HepG2 (cell line): Measurements from ENCODE around the gene RBM5. TPM values are rescaled to one million over a fixed set of nuclear protein-coding genes. Genes with fewer than 3 reads are reported as not detected.

Source experiments
- ATAC-seq: fragments of 200-7000 bp; cut with Tn5 transposase; 3 replicates; pipeline ENCODE4 v1.9.1; 2020; ENCODE audit warnings: mild to moderate bottlenecking, moderate library complexity
- BruUV-seq: library from RNA; stranded (reverse); fragments of 400-500 nt; replicated peaks from 2 replicates; lab custom pipeline; 2021; lab: Mats Ljungman, UMichigan
- CTCF ChIA-PET: fragments of 300-600 bp; formaldehyde crosslinking; extraction: SDS; loops from one replicate; lab custom pipeline; 2021; ENCODE audit warnings: low total read pairs, inconsistent platforms, low intra/inter-chr PET ratio; lab: Yijun Ruan, JAX
- POLR2A ChIA-PET: fragments of 350-600 bp; sonication (Branson Sonifier 250); formaldehyde crosslinking; loops from one replicate; lab custom pipeline; 2020; ENCODE audit warnings: antibody characterized with exemption, inconsistent platforms; lab: Yijun Ruan, JAX
- DNase-seq: peaks from one replicate; pipeline ENCODE4 v3.0.0-alpha.2; 2015; ENCODE audit warnings: low spot score
- FAIRE-seq: peaks from 3 replicates; lab custom pipeline; 2011; peaks lifted over from hg19 to GRCh38; lab: Jason Lieb, UNC
- H2AFZ ChIP-seq: one replicate; pipeline ENCODE4 v1.6.1; 2011; ENCODE audit warnings: low read length, inconsistent platforms
- H3K27ac ChIP-seq: fragments of 300-600 bp; 3 replicates; pipeline ENCODE4 v1.8.0; 2011; ENCODE audit warnings: mixed run types, mild to moderate bottlenecking, mixed read lengths, low read length, inconsistent platforms; ENCODE audit not compliant: insufficient read depth; ENCODE audit errors: extremely low read length
- H3K27me3 ChIP-seq, 2 experiments: fragments of 200-600 bp in 1 of 2; 2 replicates in 1 of 2; 3 replicates in 1 of 2; pipeline versions ENCODE4 v1.6.0 to v1.8.0; 2011; ENCODE audit warnings: low read length in 2 of 2, mild to moderate bottlenecking in 2 of 2, moderate library complexity in 2 of 2, inconsistent platforms in 1 of 2; ENCODE audit not compliant: insufficient read depth in 2 of 2, control insufficient read depth in 1 of 2
- H3K36me3 ChIP-seq, 2 experiments: fragments of 200-600 bp in 1 of 2; replicated peaks in 1 of 2; 2 replicates in 1 of 2; 3 replicates in 1 of 2; pipeline versions ENCODE4 v1.5.1 to v1.8.0; 2011; ENCODE audit warnings: low read length in 2 of 2, inconsistent platforms in 1 of 2; ENCODE audit not compliant: insufficient read depth in 2 of 2, control insufficient read depth in 1 of 2
- H3K4me1 ChIP-seq: 2 replicates; pipeline ENCODE4 v1.5.1; 2012; ENCODE audit warnings: low read length, inconsistent platforms; ENCODE audit not compliant: insufficient read depth
- H3K4me2 ChIP-seq: 2 replicates; pipeline ENCODE4 v1.6.0; 2011; ENCODE audit warnings: low read depth, low read length, inconsistent platforms
- H3K4me3 ChIP-seq, 3 experiments: fragments of 200-600 bp in 1 of 3; sonication (generic), shearing (Covaris generic) in 1 of 3; replicated peaks in 1 of 3; 2 replicates each; pipeline ENCODE4 v1.5.1; 2011 to 2016; ENCODE audit warnings: low read length in 3 of 3, inconsistent platforms in 2 of 3, low read depth in 2 of 3, mild to moderate bottlenecking in 2 of 3, control low read depth in 1 of 3, mixed read lengths in 1 of 3; ENCODE audit not compliant: insufficient read depth in 1 of 3
- H3K79me2 ChIP-seq: one replicate; pipeline ENCODE4 v1.6.1; 2011; ENCODE audit warnings: low read length, inconsistent platforms; ENCODE audit not compliant: insufficient read depth
- H3K9ac ChIP-seq: 2 replicates; pipeline ENCODE4 v1.6.0; 2011; ENCODE audit warnings: mild to moderate bottlenecking, low read depth, low read length, inconsistent platforms; ENCODE audit not compliant: insufficient read depth
- H3K9me3 ChIP-seq: 2 replicates; pipeline ENCODE4 v1.5.1; 2012; ENCODE audit warnings: mild to moderate bottlenecking, low read length
- H4K20me1 ChIP-seq: 2 replicates; pipeline ENCODE4 v1.6.0; 2011; ENCODE audit warnings: inconsistent platforms, mild to moderate bottlenecking, low read length, moderate library complexity; ENCODE audit not compliant: insufficient read depth
- AGO2 ChIP-seq: fragments of 200-400 bp; formaldehyde crosslinking; optimal IDR thresholded peaks from 2 replicates; pipeline ENCODE3; 2017; ENCODE audit warnings: mild to moderate bottlenecking, low read depth, low read length, moderate library complexity
- U2AF2 ChIP-seq: fragments of 200-400 bp; formaldehyde crosslinking; IDR thresholded peaks from 2 replicates; pipeline ENCODE4 v1.6.1; 2017; ENCODE audit warnings: low read depth, mild to moderate bottlenecking, low read length
- WGBS: methylation state at CpG from one replicate; pipeline ENCODE4 v1.1.6; 2017; ENCODE audit warnings: low lambda C conversion rate; 5-methylcytosine and 5-hydroxymethylcytosine counted together
- in situ Hi-C: cut with HindIII; loops from 2 replicates; pipeline ENCODE4 v1.10.0; 2017; ENCODE audit warnings: low pct_unique_long_range_greater_than_20kb; ENCODE audit not compliant: extremely low pct_ligation_motif_present
- intact Hi-C: fragments of 100-400 bp; cut with micrococcal nuclease; formaldehyde crosslinking; loops from one replicate; pipeline ENCODE4 v1.10.0; 2022; ENCODE audit not compliant: unreplicated experiment
- polyA plus RNA-seq, 8 experiments: library from polyadenylated mRNA; depleted of rRNA in 3 of 8; stranded (reverse) in 7 of 8; unstranded in 1 of 8; fragments of >200 nt; fragmentation: Illumina TruSeq in 4 of 8; extraction: Trizol in 4 of 8; gene quantifications; 2 replicates each; pipeline versions ENCODE4 v1.2.1 to v1.2.3, GENCODE V29; 2011 to 2016; ENCODE audit warnings: low read depth in 4 of 8, missing spikeins in 1 of 8, mixed read lengths in 1 of 8; ENCODE audit not compliant: insufficient read depth in 1 of 8
- total RNA-seq, 5 experiments: library from RNA; depleted of rRNA; stranded (reverse); fragments of >200 nt; fragmentation: Illumina TruSeq; extraction: Trizol; gene quantifications; 2 replicates each; pipeline ENCODE4 v1.2.3, GENCODE V29; 2016; ENCODE audit warnings: low read depth in 1 of 5
- TF ChIP-seq, protein P1 (sequence below): sonication (generic); formaldehyde crosslinking; IDR thresholded peaks from 2 replicates; pipeline ENCODE4 v1.8.0; 2022; ENCODE audit warnings: missing genetic modification reagents, mild to moderate bottlenecking, moderate library complexity, borderline replicate concordance
- TF ChIP-seq, protein P2 (sequence below): sonication (generic); formaldehyde crosslinking; IDR thresholded peaks from 2 replicates; pipeline ENCODE4 v1.5.0; 2020; ENCODE audit warnings: mild to moderate bottlenecking, low read depth, missing genetic modification reagents, borderline replicate concordance

RBM5 gene
- total and polyA plus RNA-seq, 2 of the 13 experiments (the other 11 are each of a cell fraction or from before 2014, with no cell fraction given): 106 to 204 TPM

DNA sequence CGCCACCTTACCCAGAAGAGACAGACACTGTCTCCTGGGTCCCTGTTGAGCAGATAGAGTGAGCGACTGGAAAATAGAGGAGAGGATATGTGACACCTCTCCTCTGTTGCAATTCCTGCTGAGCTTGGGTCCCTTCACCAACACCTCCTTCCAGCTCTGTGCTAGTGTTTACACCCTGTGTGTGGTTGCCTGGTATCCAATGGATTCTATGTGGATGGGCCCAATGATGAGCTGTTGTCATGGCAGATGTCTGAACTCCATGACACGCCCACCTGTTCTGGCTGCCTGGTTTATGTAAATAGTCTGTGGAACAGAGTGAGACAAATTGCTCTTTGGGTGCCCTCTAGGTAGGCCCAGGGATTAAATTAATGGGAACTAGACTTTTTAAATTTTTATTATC is 23.7 kb downstream of the RBM5 start (continued):
- TF ChIP-seq, protein P1, sequence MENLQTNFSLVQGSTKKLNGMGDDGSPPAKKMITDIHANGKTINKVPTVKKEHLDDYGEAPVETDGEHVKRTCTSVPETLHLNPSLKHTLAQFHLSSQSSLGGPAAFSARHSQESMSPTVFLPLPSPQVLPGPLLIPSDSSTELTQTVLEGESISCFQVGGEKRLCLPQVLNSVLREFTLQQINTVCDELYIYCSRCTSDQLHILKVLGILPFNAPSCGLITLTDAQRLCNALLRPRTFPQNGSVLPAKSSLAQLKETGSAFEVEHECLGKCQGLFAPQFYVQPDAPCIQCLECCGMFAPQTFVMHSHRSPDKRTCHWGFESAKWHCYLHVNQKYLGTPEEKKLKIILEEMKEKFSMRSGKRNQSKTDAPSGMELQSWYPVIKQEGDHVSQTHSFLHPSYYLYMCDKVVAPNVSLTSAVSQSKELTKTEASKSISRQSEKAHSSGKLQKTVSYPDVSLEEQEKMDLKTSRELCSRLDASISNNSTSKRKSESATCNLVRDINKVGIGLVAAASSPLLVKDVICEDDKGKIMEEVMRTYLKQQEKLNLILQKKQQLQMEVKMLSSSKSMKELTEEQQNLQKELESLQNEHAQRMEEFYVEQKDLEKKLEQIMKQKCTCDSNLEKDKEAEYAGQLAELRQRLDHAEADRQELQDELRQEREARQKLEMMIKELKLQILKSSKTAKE (CRISPR knock-in tag): no peak
- no peak for TF ChIP-seq U2AF2

DNA sequence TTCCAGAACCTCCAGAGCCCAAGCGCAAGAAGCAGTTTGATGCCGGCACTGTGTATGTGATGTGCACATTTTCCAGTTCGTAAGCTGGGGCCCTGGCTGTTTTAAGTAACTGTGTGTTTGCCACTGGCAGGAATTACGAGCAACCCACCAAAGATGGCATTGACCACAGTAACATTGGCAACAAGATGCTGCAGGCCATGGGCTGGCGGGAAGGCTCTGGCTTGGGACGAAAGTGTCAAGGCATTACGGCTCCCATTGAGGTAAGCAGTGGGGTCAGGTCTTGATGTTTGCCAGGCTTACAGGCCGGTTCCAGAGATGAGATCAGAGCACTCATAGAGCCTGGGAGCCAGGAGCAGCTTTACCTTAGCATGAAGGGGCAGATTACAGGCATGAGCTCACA is 28.4 kb downstream of the RBM5 start:
- peaks cover 2% of the 10 kb centered on the region; the same call in 1 of the 2 replicates for H4K20me1 ChIP-seq
- POLR2A ChIA-PET: no interaction called here
- H2AFZ ChIP-seq: no peak overlapping the region
- H3K27ac ChIP-seq: no peak overlapping the region
- H3K4me1 ChIP-seq: peaks cover 6% of the 10 kb centered on the region; the same call in 1 of the 2 replicates
- no TSS peak for BruUV-seq
- in situ Hi-C loops: no loop called here
- H3K79me2 ChIP-seq: no peaks in the 10 kb centered on the region
- no peak for DNase-seq
- H3K27me3 ChIP-seq: no peaks in the 10 kb centered on the region
- peak; percentile 31 for TF ChIP-seq AGO2
- TF ChIP-seq, protein P2, sequence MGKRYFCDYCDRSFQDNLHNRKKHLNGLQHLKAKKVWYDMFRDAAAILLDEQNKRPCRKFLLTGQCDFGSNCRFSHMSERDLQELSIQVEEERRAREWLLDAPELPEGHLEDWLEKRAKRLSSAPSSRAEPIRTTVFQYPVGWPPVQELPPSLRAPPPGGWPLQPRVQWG (CRISPR knock-in tag): no peak
- TF ChIP-seq, all 625 proteins: peak for 1
- intact Hi-C loops: no loop called here
- CTCF ChIA-PET: no interaction called here
- Histone ChIP-seq H3K9ac (no peak overlapping the region), H3K4me3 (no peak overlapping the region), H3K9me3 (no peaks in the 10 kb centered on the region), H3K36me3 (peaks cover 49 to 84% of the 10 kb centered on the region in 2 experiments), H3K4me2 (no peak overlapping the region)
- WGBS: 92% methylated on average over 6 of the region's 8 CpGs
- FAIRE-seq: no peak
- no peak for ATAC-seq
